Immature natural killer cell (primary cell): Measurements from ENCODE around the gene MYO1H. TPM values are rescaled to one million over a fixed set of nuclear protein-coding genes. Genes with fewer than 3 reads are reported as not detected.

Source experiments
- DNase-seq, 3 donors: peaks; one replicate each; pipeline ENCODE4 v3.0.0; 2022; ENCODE audit warnings: mixed read lengths in 1 of 3
- H3K27ac Mint-ChIP-seq, 6 donors: one replicate each; pipeline ENCODE4 v1.8.0; 2020; ENCODE audit warnings: mixed read lengths in 6 of 6, mild to moderate bottlenecking in 5 of 6, inconsistent platforms in 4 of 6, moderate library complexity in 3 of 6
- H3K27me3 Mint-ChIP-seq, 3 donors: one replicate each; pipeline ENCODE4 v1.8.0; 2020 to 2021; ENCODE audit warnings: low read depth in 3 of 3, mild to moderate bottlenecking in 3 of 3, mixed read lengths in 3 of 3, moderate library complexity in 3 of 3, inconsistent platforms in 1 of 3
- H3K36me3 Mint-ChIP-seq, 3 donors: one replicate each; pipeline ENCODE4 v1.8.0; 2020; ENCODE audit warnings: mixed read lengths in 3 of 3, inconsistent platforms in 2 of 3, mild to moderate bottlenecking in 2 of 3
- H3K4me1 Mint-ChIP-seq, 2 donors: one replicate each; pipeline ENCODE4 v1.8.0; 2020; ENCODE audit warnings: inconsistent platforms in 2 of 2, mild to moderate bottlenecking in 2 of 2, mixed read lengths in 2 of 2, moderate library complexity in 1 of 2
- H3K4me3 Mint-ChIP-seq, 5 donors: one replicate each; pipeline ENCODE4 v1.8.0; 2020; ENCODE audit warnings: mild to moderate bottlenecking in 5 of 5, mixed read lengths in 5 of 5, inconsistent platforms in 3 of 5, moderate library complexity in 3 of 5
- H3K9me3 Mint-ChIP-seq, 6 donors: one replicate each; pipeline ENCODE4 v1.8.0; 2020; ENCODE audit warnings: mild to moderate bottlenecking in 6 of 6, mixed read lengths in 6 of 6, inconsistent platforms in 4 of 6, moderate library complexity in 3 of 6
- polyA plus RNA-seq, 3 donors: library from polyadenylated mRNA; unstranded; fragments of 300-500 nt; fragmentation: Illumina TruSeq; gene quantifications; one replicate each; pipeline ENCODE4 v1.2.3, GENCODE V29; 2021

MYO1H gene
- polyA plus RNA-seq, 3 donors from 2014 or later: not detected

- Mint-ChIP-seq H3K9me3 (peaks cover 0 to 2% (median 0%) of the 10 kb centered on the region in 6 donors), H3K36me3 (peaks cover 21 to 56% (median 29%) of the 10 kb centered on the region in 3 donors)
Measured at GRCh38 chr12:109493938-109494337, 146.2 kb downstream of the MYO1H start.

GRCh38 chr12:109494348-109494881 lies 146.7 kb downstream of the MYO1H start:
- Mint-ChIP-seq H3K36me3 (peaks cover 21 to 52% (median 29%) of the 10 kb centered on the region in 3 donors), H3K4me3 (peak overlapping the region in 2 of 5 donors; percentile 21 to 71)

More at GRCh38 chr12:109493938-109494337, 146.2 kb downstream of the MYO1H start:
- peaks cover 0 to 3% (median 0%) of the 10 kb centered on the region in 3 donors for H3K27me3 Mint-ChIP-seq
- peaks cover 27 to 28% of the 10 kb centered on the region in 2 donors for H3K4me1 Mint-ChIP-seq
- no peak overlapping the region for H3K4me3 Mint-ChIP-seq
- no peak for DNase-seq
- peak overlapping the region in 3 of 6 donors; percentile 45 to 89 (median 61) for H3K27ac Mint-ChIP-seq

GRCh38 chr12:109495012-109495411 lies 147.3 kb downstream of the MYO1H start:
- peak; percentile 55 to 60 (median 58) for DNase-seq
- H3K4me3 Mint-ChIP-seq: peak overlapping the region; percentile 55 to 76 (median 64)
- H3K36me3 Mint-ChIP-seq: peaks cover 24 to 52% (median 29%) of the 10 kb centered on the region in 3 donors
- H3K27ac Mint-ChIP-seq: peak overlapping the region; percentile 45 to 95 (median 89)
- peaks cover 0 to 3% (median 0%) of the 10 kb centered on the region in 3 donors for H3K27me3 Mint-ChIP-seq
- H3K9me3 Mint-ChIP-seq: peaks cover 0 to 2% (median 0%) of the 10 kb centered on the region in 6 donors
- H3K4me1 Mint-ChIP-seq: peaks cover 27 to 28% of the 10 kb centered on the region in 2 donors

More at GRCh38 chr12:109494348-109494881, 146.7 kb downstream of the MYO1H start:
- peaks cover 0 to 2% (median 0%) of the 10 kb centered on the region in 6 donors for H3K9me3 Mint-ChIP-seq
- H3K27ac Mint-ChIP-seq: peak overlapping the region; percentile 45 to 95 (median 89)
- no peak for DNase-seq
- H3K27me3 Mint-ChIP-seq: peaks cover 0 to 3% (median 0%) of the 10 kb centered on the region in 3 donors
- peaks cover 27 to 28% of the 10 kb centered on the region in 2 donors for H3K4me1 Mint-ChIP-seq

- H3K36me3 Mint-ChIP-seq: peaks cover 25 to 54% (median 26%) of the 10 kb centered on the region in 3 donors
- H3K4me1 Mint-ChIP-seq: peaks cover 27 to 28% of the 10 kb centered on the region in 2 donors
- no peak for DNase-seq
- peaks cover 0 to 3% (median 0%) of the 10 kb centered on the region in 3 donors for H3K27me3 Mint-ChIP-seq
- H3K4me3 Mint-ChIP-seq: no peak overlapping the region
- H3K27ac Mint-ChIP-seq: peak overlapping the region in 5 of 6 donors; percentile 45 to 89 (median 84)
- H3K9me3 Mint-ChIP-seq: peaks cover 0 to 2% (median 0%) of the 10 kb centered on the region in 6 donors
Measured at GRCh38 chr12:109496306-109496705, 148.6 kb downstream of the MYO1H start.

- peaks cover 26 to 62% (median 27%) of the 10 kb centered on the region in 3 donors for H3K36me3 Mint-ChIP-seq
- H3K27ac Mint-ChIP-seq: peak overlapping the region in 2 of 6 donors; percentile 38 to 48
Measured at GRCh38 chr12:109497675-109498074, 150.0 kb downstream of the MYO1H start.

More at GRCh38 chr12:109497675-109498074, 150.0 kb downstream of the MYO1H start:
- DNase-seq: no peak
- no peak overlapping the region for H3K4me3 Mint-ChIP-seq
- peaks cover 0 to 2% (median 0%) of the 10 kb centered on the region in 6 donors for H3K9me3 Mint-ChIP-seq
- peaks cover 27 to 28% of the 10 kb centered on the region in 2 donors for H3K4me1 Mint-ChIP-seq
- peaks cover 0 to 3% (median 0%) of the 10 kb centered on the region in 3 donors for H3K27me3 Mint-ChIP-seq

Other genes starting within 250 kb of the MYO1H start
- 1 to 10 TPM in 2 of 3 donors, not detected in 1; 1.2 to 2.1 TPM for gene ACACB, start 231.3 kb upstream of the MYO1H start, polyA plus RNA-seq
- gene FOXN4, start 38.6 kb upstream of the MYO1H start, polyA plus RNA-seq: not detected
- 100 to 1,000 TPM in 2 of 3 donors, 10 to 100 TPM in 1; 59.7 to 204 (median 127) TPM for gene KCTD10, start 129.4 kb downstream of the MYO1H start, polyA plus RNA-seq
- 10 to 100 TPM; 25.3 to 41.2 (median 34.2) TPM for gene UBE3B, start 129.7 kb downstream of the MYO1H start, polyA plus RNA-seq
- 10 to 100 TPM; 25.6 to 61.6 (median 59.0) TPM for gene MMAB, start 225.6 kb downstream of the MYO1H start, polyA plus RNA-seq
- gene MVK, start 225.9 kb downstream of the MYO1H start, polyA plus RNA-seq: 1 to 10 TPM; 3.4 to 4.9 (median 4.2) TPM